ENCODE results near the gene PPP2R3A.

Gene PPP2R3A

GRCh38 chr3:136018876-136019275, 53.3 kb downstream of the PPP2R3A start:
- H3K9me3 ChIP-seq (ENCODE audit: control insufficient read depth in 5 of 5, low read length in 5 of 5) = no peaks in the 10 kb centered on the region
- no peak overlapping the region for H3K4me3 ChIP-seq (ENCODE audit: low read depth in 1 of 5, low read length in 5 of 5)
- no peak overlapping the region for H3K9ac ChIP-seq (ENCODE audit: low read length in 5 of 5)
- H3K27me3 ChIP-seq (ENCODE audit: control insufficient read depth in 5 of 5, insufficient read depth in 4 of 5, low read length in 5 of 5) = no peaks in the 10 kb centered on the region
- H3K36me3 ChIP-seq (ENCODE audit: control insufficient read depth in 5 of 5, insufficient read depth in 5 of 5, low read length in 5 of 5) = no peaks in the 10 kb centered on the region
- H3K4me1 ChIP-seq (ENCODE audit: control insufficient read depth in 5 of 5, insufficient read depth in 5 of 5, low read length in 5 of 5) = peaks cover 0 to 7% (median 0%) of the 10 kb centered on the region in 5 donors
- H3K27ac ChIP-seq (ENCODE audit: low read depth, low read length) = no peak overlapping the region

- Histone ChIP-seq H3K4me3 (ENCODE audit: low read depth in 1 of 5, low read length in 5 of 5) (no peak overlapping the region), H3K4me1 (ENCODE audit: control insufficient read depth in 5 of 5, insufficient read depth in 5 of 5, low read length in 5 of 5) (peaks cover 0 to 9% (median 0%) of the 10 kb centered on the region in 5 donors), H3K9me3 (ENCODE audit: control insufficient read depth in 5 of 5, low read length in 5 of 5) (no peaks in the 10 kb centered on the region), H3K9ac (ENCODE audit: low read length in 5 of 5) (no peak overlapping the region), H3K27me3 (ENCODE audit: control insufficient read depth in 5 of 5, insufficient read depth in 4 of 5, low read length in 5 of 5) (no peaks in the 10 kb centered on the region), H3K36me3 (ENCODE audit: control insufficient read depth in 5 of 5, insufficient read depth in 5 of 5, low read length in 5 of 5) (no peaks in the 10 kb centered on the region), H3K27ac (ENCODE audit: low read depth, low read length) (no peak overlapping the region)
Measured at GRCh38 chr3:136021803-136022202, 56.3 kb downstream of the PPP2R3A start.

GRCh38 chr3:136022529-136023263, 57.2 kb downstream of the PPP2R3A start:
- H3K9ac ChIP-seq (ENCODE audit: low read length in 5 of 5) = no peak overlapping the region
- no peaks in the 10 kb centered on the region for H3K9me3 ChIP-seq (ENCODE audit: control insufficient read depth in 5 of 5, low read length in 5 of 5)
- H3K27ac ChIP-seq (ENCODE audit: low read depth, low read length) = no peak overlapping the region
- peaks cover 0 to 9% (median 0%) of the 10 kb centered on the region in 5 donors for H3K4me1 ChIP-seq (ENCODE audit: control insufficient read depth in 5 of 5, insufficient read depth in 5 of 5, low read length in 5 of 5)
- H3K4me3 ChIP-seq (ENCODE audit: low read depth in 1 of 5, low read length in 5 of 5) = no peak overlapping the region
- H3K36me3 ChIP-seq (ENCODE audit: control insufficient read depth in 5 of 5, insufficient read depth in 5 of 5, low read length in 5 of 5) = peaks cover 0 to 7% (median 2%) of the 10 kb centered on the region in 5 donors
- H3K27me3 ChIP-seq (ENCODE audit: control insufficient read depth in 5 of 5, insufficient read depth in 4 of 5, low read length in 5 of 5) = no peaks in the 10 kb centered on the region

GRCh38 chr3:136023264-136023978, 57.9 kb downstream of the PPP2R3A start:
- Histone ChIP-seq H3K9me3 (ENCODE audit: control insufficient read depth in 5 of 5, low read length in 5 of 5) (no peaks in the 10 kb centered on the region), H3K4me3 (ENCODE audit: low read depth in 1 of 5, low read length in 5 of 5) (no peak overlapping the region), H3K36me3 (ENCODE audit: control insufficient read depth in 5 of 5, insufficient read depth in 5 of 5, low read length in 5 of 5) (peaks cover 0 to 11% (median 6%) of the 10 kb centered on the region in 5 donors), H3K27me3 (ENCODE audit: control insufficient read depth in 5 of 5, insufficient read depth in 4 of 5, low read length in 5 of 5) (no peaks in the 10 kb centered on the region), H3K4me1 (ENCODE audit: control insufficient read depth in 5 of 5, insufficient read depth in 5 of 5, low read length in 5 of 5) (peaks cover 0 to 9% (median 0%) of the 10 kb centered on the region in 5 donors), H3K27ac (ENCODE audit: low read depth, low read length) (no peak overlapping the region), H3K9ac (ENCODE audit: low read length in 5 of 5) (no peak overlapping the region)

- no peaks in the 10 kb centered on the region for H3K27me3 ChIP-seq (ENCODE audit: control insufficient read depth in 5 of 5, insufficient read depth in 4 of 5, low read length in 5 of 5)
- H3K9ac ChIP-seq (ENCODE audit: low read length in 5 of 5) = no peak overlapping the region
- peaks cover 0 to 9% (median 4%) of the 10 kb centered on the region in 5 donors for H3K36me3 ChIP-seq (ENCODE audit: control insufficient read depth in 5 of 5, insufficient read depth in 5 of 5, low read length in 5 of 5)
- H3K9me3 ChIP-seq (ENCODE audit: control insufficient read depth in 5 of 5, low read length in 5 of 5) = peaks cover 0 to 3% (median 0%) of the 10 kb centered on the region in 5 donors
- H3K27ac ChIP-seq (ENCODE audit: low read depth, low read length) = no peak overlapping the region
- no peaks in the 10 kb centered on the region for H3K4me1 ChIP-seq (ENCODE audit: control insufficient read depth in 5 of 5, insufficient read depth in 5 of 5, low read length in 5 of 5)
- H3K4me3 ChIP-seq (ENCODE audit: low read depth in 1 of 5, low read length in 5 of 5) = no peak overlapping the region
Measured at GRCh38 chr3:136036306-136036705, 70.8 kb downstream of the PPP2R3A start.

- no peak overlapping the region for H3K27ac ChIP-seq (ENCODE audit: low read depth, low read length)
- H3K4me1 ChIP-seq (ENCODE audit: control insufficient read depth in 5 of 5, insufficient read depth in 5 of 5, low read length in 5 of 5) = no peaks in the 10 kb centered on the region
- H3K9me3 ChIP-seq (ENCODE audit: control insufficient read depth in 5 of 5, low read length in 5 of 5) = no peaks in the 10 kb centered on the region
- no peaks in the 10 kb centered on the region for H3K27me3 ChIP-seq (ENCODE audit: control insufficient read depth in 5 of 5, insufficient read depth in 4 of 5, low read length in 5 of 5)
- no peak overlapping the region for H3K4me3 ChIP-seq (ENCODE audit: low read depth in 1 of 5, low read length in 5 of 5)
- no peak overlapping the region for H3K9ac ChIP-seq (ENCODE audit: low read length in 5 of 5)
- H3K36me3 ChIP-seq (ENCODE audit: control insufficient read depth in 5 of 5, insufficient read depth in 5 of 5, low read length in 5 of 5) = peaks cover 0 to 9% (median 5%) of the 10 kb centered on the region in 5 donors
Measured at GRCh38 chr3:136038668-136039067, 73.1 kb downstream of the PPP2R3A start.

GRCh38 chr3:136042608-136043221, 77.2 kb downstream of the PPP2R3A start:
- H3K27me3 ChIP-seq (ENCODE audit: control insufficient read depth in 5 of 5, insufficient read depth in 4 of 5, low read length in 5 of 5) = no peaks in the 10 kb centered on the region
- no peak overlapping the region for H3K9ac ChIP-seq (ENCODE audit: low read length in 5 of 5)
- no peak overlapping the region for H3K27ac ChIP-seq (ENCODE audit: low read depth, low read length)
- peaks cover 0 to 7% (median 0%) of the 10 kb centered on the region in 5 donors for H3K4me1 ChIP-seq (ENCODE audit: control insufficient read depth in 5 of 5, insufficient read depth in 5 of 5, low read length in 5 of 5)
- peaks cover 0 to 19% (median 14%) of the 10 kb centered on the region in 5 donors for H3K36me3 ChIP-seq (ENCODE audit: control insufficient read depth in 5 of 5, insufficient read depth in 5 of 5, low read length in 5 of 5)
- H3K4me3 ChIP-seq (ENCODE audit: low read depth in 1 of 5, low read length in 5 of 5) = no peak overlapping the region
- no peaks in the 10 kb centered on the region for H3K9me3 ChIP-seq (ENCODE audit: control insufficient read depth in 5 of 5, low read length in 5 of 5)

- Histone ChIP-seq H3K4me3 (ENCODE audit: low read depth in 1 of 5, low read length in 5 of 5) (no peak overlapping the region), H3K36me3 (ENCODE audit: control insufficient read depth in 5 of 5, insufficient read depth in 5 of 5, low read length in 5 of 5) (peaks cover 6 to 19% (median 17%) of the 10 kb centered on the region in 5 donors), H3K4me1 (ENCODE audit: control insufficient read depth in 5 of 5, insufficient read depth in 5 of 5, low read length in 5 of 5) (peaks cover 0 to 7% (median 0%) of the 10 kb centered on the region in 5 donors), H3K9ac (ENCODE audit: low read length in 5 of 5) (no peak overlapping the region), H3K9me3 (ENCODE audit: control insufficient read depth in 5 of 5, low read length in 5 of 5) (no peaks in the 10 kb centered on the region), H3K27ac (ENCODE audit: low read depth, low read length) (no peak overlapping the region), H3K27me3 (ENCODE audit: control insufficient read depth in 5 of 5, insufficient read depth in 4 of 5, low read length in 5 of 5) (no peaks in the 10 kb centered on the region)
Measured at GRCh38 chr3:136044980-136045745, 79.6 kb downstream of the PPP2R3A start.

- Histone ChIP-seq H3K27me3 (ENCODE audit: control insufficient read depth in 5 of 5, insufficient read depth in 4 of 5, low read length in 5 of 5) (no peaks in the 10 kb centered on the region), H3K9me3 (ENCODE audit: control insufficient read depth in 5 of 5, low read length in 5 of 5) (no peaks in the 10 kb centered on the region), H3K9ac (ENCODE audit: low read length in 5 of 5) (no peak overlapping the region), H3K4me3 (ENCODE audit: low read depth in 1 of 5, low read length in 5 of 5) (no peak overlapping the region), H3K4me1 (ENCODE audit: control insufficient read depth in 5 of 5, insufficient read depth in 5 of 5, low read length in 5 of 5) (peaks cover 0 to 7% (median 0%) of the 10 kb centered on the region in 5 donors), H3K27ac (ENCODE audit: low read depth, low read length) (no peak overlapping the region), H3K36me3 (ENCODE audit: control insufficient read depth in 5 of 5, insufficient read depth in 5 of 5, low read length in 5 of 5) (peaks cover 8 to 26% (median 20%) of the 10 kb centered on the region in 5 donors)
Measured at GRCh38 chr3:136048068-136048467, 82.5 kb downstream of the PPP2R3A start.
